Endothelial cell of umbilical vein (primary cell): ENCODE data around the gene SSH2. TPM values are rescaled to one million over a fixed set of nuclear protein-coding genes. Genes with fewer than 3 reads are reported as not detected.

ENCODE experiments used
- BruUV-seq: library from RNA; stranded (reverse); fragments of 400-500 nt; replicated peaks from 2 replicates; lab custom pipeline; 2021; lab: Mats Ljungman, UMichigan
- CTCF ChIA-PET: fragments of 300-600, 350-600 bp; sonication (Branson Sonifier 250); formaldehyde crosslinking; loops from one replicate; lab custom pipeline; 2021; ENCODE audit warnings: antibody characterized with exemption, inconsistent platforms; lab: Charles Lee
- POLR2A ChIA-PET: fragments of 300-600, 350-600 bp; sonication (Branson Sonifier 250); formaldehyde crosslinking; loops from one replicate; lab custom pipeline; 2021; ENCODE audit warnings: antibody characterized with exemption, inconsistent platforms; lab: Charles Lee
- DNase-seq: peaks from one replicate; pipeline ENCODE4 v3.0.0-alpha.2; 2011; ENCODE audit warnings: low read depth, low spot score
- FAIRE-seq: peaks from 2 replicates; lab custom pipeline; 2011; peaks lifted over from hg19 to GRCh38; lab: Jason Lieb, UNC
- H2AFZ ChIP-seq: 2 replicates; pipeline ENCODE4 v1.6.0; 2012; ENCODE audit warnings: low read depth, low read length, control low read depth, inconsistent platforms
- H3K27ac ChIP-seq: 2 replicates; pipeline ENCODE4 v1.5.1; 2011; ENCODE audit warnings: low read depth, mild to moderate bottlenecking, control low read depth, low read length, moderate library complexity; ENCODE audit not compliant: insufficient read depth
- H3K27me3 ChIP-seq, 2 experiments: 2 replicates each; pipeline versions ENCODE4 v1.6.0 to v1.6.1; 2011; ENCODE audit warnings: low read length in 2 of 2, mixed read lengths in 1 of 2; ENCODE audit not compliant: control insufficient read depth in 2 of 2, insufficient read depth in 2 of 2
- H3K36me3 ChIP-seq, 2 experiments: 2 replicates in 1 of 2; 3 replicates in 1 of 2; pipeline ENCODE4 v1.5.1; 2011; ENCODE audit warnings: low read length in 2 of 2, mild to moderate bottlenecking in 1 of 2, moderate library complexity in 1 of 2; ENCODE audit not compliant: control insufficient read depth in 2 of 2, insufficient read depth in 2 of 2; ENCODE audit errors: extremely low read depth in 1 of 2
- H3K4me1 ChIP-seq: 3 replicates; pipeline ENCODE4 v1.5.1; 2011; ENCODE audit warnings: mild to moderate bottlenecking, low read length; ENCODE audit not compliant: control insufficient read depth, insufficient read depth; ENCODE audit errors: extremely low read depth
- H3K4me2 ChIP-seq: 2 replicates; pipeline ENCODE4 v1.6.1; 2011; ENCODE audit warnings: low read length, control low read depth, mixed read lengths; ENCODE audit not compliant: insufficient read depth
- H3K4me3 ChIP-seq, 3 experiments: fragments of 200-600 bp in 1 of 3; sonication (generic), shearing (Covaris generic) in 1 of 3; replicated peaks in 1 of 3; 2 replicates each; pipeline ENCODE4 v1.5.1; 2011 to 2016; ENCODE audit warnings: control low read depth in 3 of 3, low read length in 3 of 3, mild to moderate bottlenecking in 2 of 3, inconsistent platforms in 1 of 3, low read depth in 1 of 3, moderate library complexity in 1 of 3; ENCODE audit not compliant: insufficient read depth in 1 of 3
- H3K79me2 ChIP-seq: 2 replicates; pipeline ENCODE4 v1.6.0; 2012; ENCODE audit warnings: low read length, inconsistent platforms; ENCODE audit not compliant: control insufficient read depth, insufficient read depth
- H3K9ac ChIP-seq: replicated peaks from 2 replicates; pipeline ENCODE3; 2011; ENCODE audit warnings: low read length, control low read depth; ENCODE audit not compliant: insufficient read depth; ENCODE audit errors: extremely low read depth
- H3K9me1 ChIP-seq: replicated peaks from 3 replicates; pipeline ENCODE4 v1.6.0; 2011; ENCODE audit warnings: mild to moderate bottlenecking, low read length; ENCODE audit not compliant: control insufficient read depth, insufficient read depth; ENCODE audit errors: extremely low read depth
- H3K9me3 ChIP-seq: replicated peaks from 2 replicates; pipeline ENCODE4 v1.5.1; 2012; ENCODE audit warnings: low read length, inconsistent platforms; ENCODE audit not compliant: control insufficient read depth, insufficient read depth
- H4K20me1 ChIP-seq: replicated peaks from 2 replicates; pipeline ENCODE3; 2011; ENCODE audit warnings: mild to moderate bottlenecking, low read length; ENCODE audit not compliant: control insufficient read depth, insufficient read depth; ENCODE audit errors: extremely low read depth
- EZH2 ChIP-seq: IDR thresholded peaks from 2 replicates; pipeline ENCODE4 v1.6.1; 2012; ENCODE audit warnings: borderline replicate concordance, low read depth, mild to moderate bottlenecking, moderate library complexity, low read length, inconsistent platforms; ENCODE audit not compliant: severe bottlenecking
- FOS ChIP-seq: IDR thresholded peaks from 2 replicates; pipeline ENCODE4 v1.6.1; 2011; ENCODE audit warnings: mild to moderate bottlenecking, low read length, moderate library complexity, borderline replicate concordance; ENCODE audit not compliant: insufficient read depth
- GATA2 ChIP-seq: IDR thresholded peaks from 2 replicates; pipeline ENCODE4 v1.7.0; 2011; ENCODE audit warnings: low read depth, mild to moderate bottlenecking, moderate library complexity, mixed read lengths, low read length; ENCODE audit not compliant: insufficient read length, insufficient read depth
- JUN ChIP-seq: IDR thresholded peaks from 2 replicates; pipeline ENCODE4 v1.6.1; 2011; ENCODE audit warnings: borderline replicate concordance, low read depth; ENCODE audit not compliant: insufficient read length, insufficient read depth
- MYC ChIP-seq: IDR thresholded peaks from one replicate; pipeline ENCODE4 v1.6.1; 2011; ENCODE audit warnings: mild to moderate bottlenecking, low read depth, low read length
- POLR2A ChIP-seq: IDR thresholded peaks from 2 replicates; pipeline ENCODE4 v1.6.1; 2012; ENCODE audit warnings: low read depth, mild to moderate bottlenecking, control low read depth, low read length
- POLR2AphosphoS5 ChIP-seq: IDR thresholded peaks from 2 replicates; pipeline ENCODE4 v1.6.1; 2012; ENCODE audit warnings: low read depth, mild to moderate bottlenecking, control low read depth, low read length, moderate library complexity; ENCODE audit not compliant: insufficient read depth
- dilution Hi-C: fragments of 300-500 bp; cut with MboI; formaldehyde crosslinking; loops from one replicate; pipeline ENCODE4 v1.15.0; 2019; ENCODE audit warnings: low sequenced_read_pairs; ENCODE audit not compliant: extremely low pct_ligation_motif_present
- intact Hi-C: fragments of 100-400 bp; cut with micrococcal nuclease; formaldehyde crosslinking; loops from one replicate; pipeline ENCODE4 v1.10.0; 2022
- polyA plus RNA-seq, 4 experiments: library from polyadenylated mRNA; depleted of rRNA in 3 of 4; stranded (reverse) in 3 of 4; unstranded in 1 of 4; fragments of >200 nt; gene quantifications; 2 replicates each; pipeline versions ENCODE4 v1.2.1 to v1.2.3, GENCODE V29; 2011 to 2012; ENCODE audit warnings: missing spikeins in 1 of 4
- total RNA-seq: library from RNA; stranded (reverse); gene quantifications from 2 replicates; pipeline ENCODE4 v1.2.3, GENCODE V29; 2021
- TF ChIP-seq, protein P1 (sequence below): IDR thresholded peaks from 2 replicates; pipeline ENCODE4 v1.6.1; 2011; ENCODE audit not compliant: insufficient read depth, insufficient read length
- TF ChIP-seq, protein P2 (sequence below), 2 donors: IDR thresholded peaks; 1 replicate in 1 of 2; 2 replicates in 1 of 2; pipeline ENCODE4 v1.5.1; 2011; ENCODE audit warnings: low read length in 2 of 2, mild to moderate bottlenecking in 2 of 2, moderate library complexity in 2 of 2, control low read depth in 1 of 2, inconsistent platforms in 1 of 2, low read depth in 1 of 2; ENCODE audit not compliant: insufficient read depth in 1 of 2; ENCODE audit errors: extremely low read depth in 1 of 2

SSH2 gene
- total and polyA plus RNA-seq, 2 donors (not counting 3 experiments of a cell fraction or from before 2014, with no cell fraction given), result 24.6 to 60.9 TPM

DNA sequence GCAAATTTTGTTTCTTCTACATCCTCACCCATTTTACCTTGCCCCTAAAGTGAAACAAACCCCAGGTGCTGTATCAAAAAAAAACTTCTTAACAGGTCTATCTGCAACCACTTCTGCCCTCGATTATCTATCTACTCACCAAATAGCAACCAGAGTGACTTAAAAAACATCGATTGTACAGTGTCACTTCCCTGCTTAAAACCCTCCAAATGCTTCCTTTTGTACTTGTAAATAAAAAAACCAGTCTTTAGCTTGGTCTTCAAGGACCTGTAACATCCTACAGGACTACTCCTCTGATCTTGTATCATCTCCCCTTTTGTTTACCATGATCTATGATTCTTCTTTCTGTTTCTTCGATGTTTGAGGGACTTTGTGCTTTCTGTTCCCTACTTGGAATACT is 224.6 kb downstream of the SSH2 start:
- dilution Hi-C loops (no loop called here), intact Hi-C loops (no loop called here)
- no peaks in the 10 kb centered on the region for H3K27me3 ChIP-seq
- H3K9me1 ChIP-seq, result no peaks in the 10 kb centered on the region
- DNase-seq, result no peak
- no peak overlapping the region for H3K4me2 ChIP-seq
- peaks cover 6% of the 10 kb centered on the region for H3K79me2 ChIP-seq
- H3K9me3 ChIP-seq, result no peaks in the 10 kb centered on the region
- H3K9ac ChIP-seq, result no peak overlapping the region
- H3K36me3 ChIP-seq, result peaks cover 0 to 6% of the 10 kb centered on the region in 2 experiments
- no TSS peak for BruUV-seq
- H4K20me1 ChIP-seq, result no peaks in the 10 kb centered on the region
- ChIA-PET CTCF (interaction anchor here (0.9 to 1.9 kb wide), 4 partner anchors 11 to 88 kb away, joined by 3 to 7 read pairs (median 4); no protein-coding TSS in a partner anchor), POLR2A (no interaction called here)
- no peak overlapping the region for H3K27ac ChIP-seq
- no peak for FAIRE-seq
- H2AFZ ChIP-seq, result no peak overlapping the region
- TF ChIP-seq JUN, result no peak
- H3K4me1 ChIP-seq, result peaks cover 6% of the 10 kb centered on the region
- no peak overlapping the region for H3K4me3 ChIP-seq

DNA sequence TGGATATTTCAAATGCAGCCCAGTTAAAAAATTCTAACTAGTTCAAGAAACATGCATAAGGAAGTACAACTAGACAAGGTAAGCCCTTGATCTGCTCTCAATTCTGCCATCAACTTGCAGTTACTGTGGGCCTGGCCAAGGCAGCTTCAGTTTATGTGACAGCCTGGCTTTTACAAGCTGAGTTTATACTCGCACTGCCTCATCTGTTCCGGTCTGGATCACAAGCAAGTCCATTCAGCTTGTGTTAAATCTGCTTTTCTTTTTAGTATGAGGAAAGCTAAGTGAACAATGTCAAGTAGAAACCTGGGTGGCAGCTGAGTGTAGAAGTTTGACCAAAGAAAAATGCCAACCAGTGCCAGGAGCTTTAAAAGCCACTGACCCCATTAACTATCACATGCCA is 230.7 kb downstream of the SSH2 start:
- Histone ChIP-seq H3K9ac (no peak overlapping the region), H3K4me2 (no peak overlapping the region), H4K20me1 (no peaks in the 10 kb centered on the region), H3K4me3 (no peak overlapping the region), H3K27ac (no peak overlapping the region), H3K9me1 (no peaks in the 10 kb centered on the region), H3K9me3 (no peaks in the 10 kb centered on the region), H3K79me2 (no peaks in the 10 kb centered on the region), H3K27me3 (no peaks in the 10 kb centered on the region), H3K36me3 (peaks cover 0 to 8% of the 10 kb centered on the region in 2 experiments), H2AFZ (no peak overlapping the region), H3K4me1 (no peaks in the 10 kb centered on the region)
- ChIA-PET CTCF (interaction anchor here (1.1 to 2.4 kb wide), 5 partner anchors 11 to 82 kb away, joined by 3 to 7 read pairs (median 4); no protein-coding TSS in a partner anchor), POLR2A (interaction anchor here (0.5 kb wide), 1 partner anchor 14 kb away, joined by 3 read pairs; no protein-coding TSS in a partner anchor)
- TF ChIP-seq GATA2 (no peak), FOS (no peak), POLR2A (no peak), POLR2AphosphoS5 (no peak), EZH2 (no peak), MYC (no peak), JUN (no peak)
- TF ChIP-seq, protein P1, sequence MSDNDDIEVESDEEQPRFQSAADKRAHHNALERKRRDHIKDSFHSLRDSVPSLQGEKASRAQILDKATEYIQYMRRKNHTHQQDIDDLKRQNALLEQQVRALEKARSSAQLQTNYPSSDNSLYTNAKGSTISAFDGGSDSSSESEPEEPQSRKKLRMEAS, result no peak
- TF ChIP-seq, protein P2, sequence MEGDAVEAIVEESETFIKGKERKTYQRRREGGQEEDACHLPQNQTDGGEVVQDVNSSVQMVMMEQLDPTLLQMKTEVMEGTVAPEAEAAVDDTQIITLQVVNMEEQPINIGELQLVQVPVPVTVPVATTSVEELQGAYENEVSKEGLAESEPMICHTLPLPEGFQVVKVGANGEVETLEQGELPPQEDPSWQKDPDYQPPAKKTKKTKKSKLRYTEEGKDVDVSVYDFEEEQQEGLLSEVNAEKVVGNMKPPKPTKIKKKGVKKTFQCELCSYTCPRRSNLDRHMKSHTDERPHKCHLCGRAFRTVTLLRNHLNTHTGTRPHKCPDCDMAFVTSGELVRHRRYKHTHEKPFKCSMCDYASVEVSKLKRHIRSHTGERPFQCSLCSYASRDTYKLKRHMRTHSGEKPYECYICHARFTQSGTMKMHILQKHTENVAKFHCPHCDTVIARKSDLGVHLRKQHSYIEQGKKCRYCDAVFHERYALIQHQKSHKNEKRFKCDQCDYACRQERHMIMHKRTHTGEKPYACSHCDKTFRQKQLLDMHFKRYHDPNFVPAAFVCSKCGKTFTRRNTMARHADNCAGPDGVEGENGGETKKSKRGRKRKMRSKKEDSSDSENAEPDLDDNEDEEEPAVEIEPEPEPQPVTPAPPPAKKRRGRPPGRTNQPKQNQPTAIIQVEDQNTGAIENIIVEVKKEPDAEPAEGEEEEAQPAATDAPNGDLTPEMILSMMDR (IDR thresholded peaks at IDR 0.05; ENCODE audit: extremely low read depth in 1 of 2, insufficient read depth in 1 of 2, low read depth in 1 of 2, low read length in 2 of 2), result no peak
- dilution Hi-C loops (no loop called here), intact Hi-C loops (no loop called here)
- DNase-seq (no peak), FAIRE-seq (no peak)
- BruUV-seq, result no TSS peak
